ENCODE measurements around the gene BDH1. TPM values are rescaled to one million over a fixed set of nuclear protein-coding genes. Genes with fewer than 3 reads are reported as not detected.

BDH1 gene
- total RNA-seq, 4 donors from 2014 or later = 127 to 258 (median 197) TPM

- Histone ChIP-seq H3K4me1 (peaks cover 2 to 39% (median 25%) of the 10 kb centered on the region in 4 donors), H3K4me3 (no peak overlapping the region), H3K27ac (no peak overlapping the region), H3K9me3 (no peaks in the 10 kb centered on the region), H3K36me3 (no peaks in the 10 kb centered on the region), H3K27me3 (no peaks in the 10 kb centered on the region)
- intact Hi-C loops (cut with DNase I; ENCODE audit: low total_unique reads) = no loop called here
- in situ Hi-C loops (cut with MboI; ENCODE audit: low pct_ligation_motif_present in 1 of 4, low pct_unique_long_range_greater_than_20kb in 1 of 4, low sequenced_read_pairs in 3 of 4) = loop anchor here in 2 of 4 donors (10.0 to 25.0 kb wide), 2 partner anchors 245 to 253 kb away; no protein-coding TSS in a partner anchor
- TF ChIP-seq CTCF (IDR thresholded peaks at IDR 0.05) (no peak), EP300 (IDR thresholded peaks at IDR 0.05; ENCODE audit: low read depth) (no peak), POLR2AphosphoS5 (IDR thresholded peaks at IDR 0.05) (no peak), POLR2A (IDR thresholded peaks at IDR 0.05) (no peak)
- no peak for DNase-seq
- WGBS, 2 donors (ENCODE audit: low coverage in 1 of 2) = 71 to 90% methylated on average over 2 to 8 of the region's 8 CpGs
Measured at GRCh38 chr3:197507541-197507940, 48.2 kb downstream of the BDH1 start.

GRCh38 chr3:197507081-197507480 lies 48.7 kb downstream of the BDH1 start:
- no peak for TF ChIP-seq POLR2A (IDR thresholded peaks at IDR 0.05)
- TF ChIP-seq EP300 (IDR thresholded peaks at IDR 0.05; ENCODE audit: low read depth) = no peak
- no peak for TF ChIP-seq CTCF (IDR thresholded peaks at IDR 0.05)
- TF ChIP-seq POLR2AphosphoS5 (IDR thresholded peaks at IDR 0.05) = no peak
- peaks cover 6 to 43% (median 29%) of the 10 kb centered on the region in 4 donors for H3K4me1 ChIP-seq
- H3K27me3 ChIP-seq = no peaks in the 10 kb centered on the region
- DNase-seq = no peak
- whole genome bisulfite sequencing, 2 donors (ENCODE audit: low coverage in 1 of 2) = 67 to 80% methylated on average over 3 to 8 of the region's 8 CpGs
- no peak overlapping the region for H3K4me3 ChIP-seq
- H3K27ac ChIP-seq = no peak overlapping the region
- in situ Hi-C loops (cut with MboI; ENCODE audit: low pct_ligation_motif_present in 1 of 4, low pct_unique_long_range_greater_than_20kb in 1 of 4, low sequenced_read_pairs in 3 of 4) = loop anchor here in 2 of 4 donors (10.0 to 25.0 kb wide), 2 partner anchors 245 to 252 kb away; no protein-coding TSS in a partner anchor
- intact Hi-C loops (cut with DNase I; ENCODE audit: low total_unique reads) = no loop called here
- H3K9me3 ChIP-seq = no peaks in the 10 kb centered on the region
- no peaks in the 10 kb centered on the region for H3K36me3 ChIP-seq

GRCh38 chr3:197505796-197506548 lies 49.8 kb downstream of the BDH1 start:
- Histone ChIP-seq H3K4me1 (peaks cover 9 to 51% (median 36%) of the 10 kb centered on the region in 4 donors), H3K27ac (peak overlapping the region in 1 of 4 donors; percentile 36), H3K36me3 (no peaks in the 10 kb centered on the region), H3K9me3 (no peaks in the 10 kb centered on the region), H3K4me3 (no peak overlapping the region), H3K27me3 (no peaks in the 10 kb centered on the region)
- in situ Hi-C loops (cut with MboI; ENCODE audit: low pct_ligation_motif_present in 1 of 4, low pct_unique_long_range_greater_than_20kb in 1 of 4, low sequenced_read_pairs in 3 of 4) (loop anchor here in 2 of 4 donors (10.0 to 25.0 kb wide), 2 partner anchors 244 to 251 kb away; no protein-coding TSS in a partner anchor), intact Hi-C loops (cut with DNase I; ENCODE audit: low total_unique reads) (no loop called here)
- peak; percentile 62 for DNase-seq
- TF ChIP-seq POLR2AphosphoS5 (IDR thresholded peaks at IDR 0.05) = no peak
- no peak for TF ChIP-seq EP300 (IDR thresholded peaks at IDR 0.05; ENCODE audit: low read depth)
- TF ChIP-seq POLR2A (IDR thresholded peaks at IDR 0.05) = no peak
- no peak for TF ChIP-seq CTCF (IDR thresholded peaks at IDR 0.05)
- 60 to 83% methylated on average over 8 to 24 of the region's 24 CpGs for WGBS, 2 donors (ENCODE audit: low coverage in 1 of 2)

GRCh38 chr3:197504641-197505121 lies 51.1 kb downstream of the BDH1 start:
- 76 to 80% methylated on average over 2 to 15 of the region's 15 CpGs for WGBS, 2 donors (ENCODE audit: low coverage in 1 of 2)
- no peaks in the 10 kb centered on the region for H3K9me3 ChIP-seq
- peaks cover 9 to 56% (median 42%) of the 10 kb centered on the region in 4 donors for H3K4me1 ChIP-seq
- intact Hi-C loops (cut with DNase I; ENCODE audit: low total_unique reads) = no loop called here
- TF ChIP-seq CTCF (IDR thresholded peaks at IDR 0.05) (no peak), POLR2AphosphoS5 (IDR thresholded peaks at IDR 0.05) (no peak), EP300 (IDR thresholded peaks at IDR 0.05; ENCODE audit: low read depth) (no peak), POLR2A (IDR thresholded peaks at IDR 0.05) (no peak)
- no peaks in the 10 kb centered on the region for H3K36me3 ChIP-seq
- in situ Hi-C loops (cut with MboI; ENCODE audit: low pct_ligation_motif_present in 1 of 4, low pct_unique_long_range_greater_than_20kb in 1 of 4, low sequenced_read_pairs in 3 of 4) = loop anchor here in 3 of 4 donors (5.0 to 25.0 kb wide), 3 partner anchors 242 to 250 kb away; no protein-coding TSS in a partner anchor
- no peak overlapping the region for H3K4me3 ChIP-seq
- peak overlapping the region in 2 of 4 donors; percentile 3 to 48 for H3K27ac ChIP-seq
- no peaks in the 10 kb centered on the region for H3K27me3 ChIP-seq
- DNase-seq = no peak
